ENCODE data around the gene TMX1.
"Not testable (repeated sequence)": the region's sequence is repeated elsewhere in the genome, so short reads cannot be mapped to it uniquely, and the experiment has no call there.

The TMX1 gene

GRCh38 chr14:51219473-51220448 lies 20.3 kb upstream of the TMX1 start:
- H3K4me3 ChIP-seq (ENCODE audit: low read depth, low read length): no peak overlapping the region
- TF ChIP-seq CTCF (conservative IDR thresholded peaks at IDR 0.05; ENCODE audit: low read depth, low read length): peak; percentile 63
- peak; percentile 76 for DNase-seq (ENCODE audit: low read depth)

GRCh38 chr14:51223463-51223862 lies 16.6 kb upstream of the TMX1 start:
- DNase-seq (ENCODE audit: low read depth); H3K4me3 ChIP-seq (ENCODE audit: low read depth, low read length): not testable (repeated sequence)

GRCh38 chr14:51224551-51224950 lies 15.5 kb upstream of the TMX1 start:
- TF ChIP-seq CTCF (conservative IDR thresholded peaks at IDR 0.05; ENCODE audit: low read depth, low read length): no peak
- peak; percentile 26 for DNase-seq (ENCODE audit: low read depth)

GRCh38 chr14:51225751-51226150 lies 14.3 kb upstream of the TMX1 start:
- TF ChIP-seq CTCF (conservative IDR thresholded peaks at IDR 0.05; ENCODE audit: low read depth, low read length): no peak
- no peak overlapping the region for H3K4me3 ChIP-seq (ENCODE audit: low read depth, low read length)
- peak; percentile 29 for DNase-seq (ENCODE audit: low read depth)

More at GRCh38 chr14:51224551-51224950, 15.5 kb upstream of the TMX1 start:
- H3K4me3 ChIP-seq (ENCODE audit: low read depth, low read length): no peak overlapping the region

- DNase-seq (ENCODE audit: low read depth): no peak
- H3K4me3 ChIP-seq (ENCODE audit: low read depth, low read length): no peak overlapping the region
- no peak for TF ChIP-seq CTCF (conservative IDR thresholded peaks at IDR 0.05; ENCODE audit: low read depth, low read length)
Measured at GRCh38 chr14:51228391-51228790, 11.7 kb upstream of the TMX1 start.

- H3K4me3 ChIP-seq (ENCODE audit: low read depth, low read length): no peak overlapping the region
- no peak for DNase-seq (ENCODE audit: low read depth)
- TF ChIP-seq CTCF (conservative IDR thresholded peaks at IDR 0.05; ENCODE audit: low read depth, low read length): no peak
Measured at GRCh38 chr14:51228890-51229289, 11.2 kb upstream of the TMX1 start.

- H3K4me3 ChIP-seq (ENCODE audit: low read depth, low read length): no peak overlapping the region
- DNase-seq (ENCODE audit: low read depth): peak; percentile 54
- no peak for TF ChIP-seq CTCF (conservative IDR thresholded peaks at IDR 0.05; ENCODE audit: low read depth, low read length)
Measured at GRCh38 chr14:51236314-51236713, 3.7 kb upstream of the TMX1 start.

Data from choroid plexus epithelial cell (primary cell).